HepG2 (cell line): ENCODE measurements around the gene GJA5. TPM values are rescaled to one million over a fixed set of nuclear protein-coding genes. Genes with fewer than 3 reads are reported as not detected.
A peak's percentile ranks its signal among the peaks of the same experiment; 100 is the strongest.

Experiments used
- AGO1 ChIP-seq: fragments of 200-400 bp; formaldehyde crosslinking; IDR thresholded peaks from 2 replicates; pipeline ENCODE4 v1.6.1; 2017; ENCODE audit warnings: mild to moderate bottlenecking, low read depth, low read length, moderate library complexity; ENCODE audit not compliant: poor library complexity, severe bottlenecking
- BORCS8-MEF2B ChIP-seq: sonication (generic); formaldehyde crosslinking; IDR thresholded peaks from 2 replicates; pipeline ENCODE4 v1.8.0; 2022; ENCODE audit warnings: mild to moderate bottlenecking, missing genetic modification reagents
- DPF2 ChIP-seq: sonication (generic); formaldehyde crosslinking; IDR thresholded peaks from 2 replicates; pipeline ENCODE4 v1.4.0; 2020; ENCODE audit warnings: mild to moderate bottlenecking, low read depth, missing genetic modification reagents, borderline replicate concordance
- FOXJ3 ChIP-seq: sonication (generic); formaldehyde crosslinking; IDR thresholded peaks from 2 replicates; pipeline ENCODE4 v1.4.0; 2020; ENCODE audit warnings: missing genetic modification reagents, mild to moderate bottlenecking, borderline replicate concordance
- GLI4 ChIP-seq: sonication (generic); formaldehyde crosslinking; IDR thresholded peaks from 2 replicates; pipeline ENCODE4 v1.5.1; 2020; ENCODE audit warnings: missing genetic modification reagents, mild to moderate bottlenecking, moderate library complexity, borderline replicate concordance
- HINFP ChIP-seq: sonication (generic); formaldehyde crosslinking; IDR thresholded peaks from 2 replicates; pipeline ENCODE4 v1.4.0; 2020; ENCODE audit warnings: low read depth, mild to moderate bottlenecking, missing genetic modification reagents
- NBN ChIP-seq: fragments of 450-650 bp; conservative IDR thresholded peaks from 2 replicates; pipeline ENCODE4 v1.6.1; 2017
- NR2C2 ChIP-seq: sonication (generic); formaldehyde crosslinking; IDR thresholded peaks from 2 replicates; pipeline ENCODE4 v1.4.0; 2020; ENCODE audit warnings: missing genetic modification reagents, mild to moderate bottlenecking, moderate library complexity, borderline replicate concordance
- RFXAP ChIP-seq: sonication (generic); formaldehyde crosslinking; IDR thresholded peaks from 2 replicates; pipeline ENCODE4 v1.4.0; 2020; ENCODE audit warnings: missing genetic modification reagents, borderline replicate concordance
- SP4 ChIP-seq: sonication (generic); formaldehyde crosslinking; IDR thresholded peaks from 2 replicates; pipeline ENCODE4 v1.8.1; 2023; ENCODE audit warnings: mild to moderate bottlenecking, missing genetic modification reagents
- TCF7L2 ChIP-seq: IDR thresholded peaks from 2 replicates; pipeline ENCODE4 v1.6.1; 2011; ENCODE audit warnings: mild to moderate bottlenecking, low read depth, low read length, moderate library complexity
- ZBTB7B ChIP-seq: sonication (generic); formaldehyde crosslinking; IDR thresholded peaks from 2 replicates; pipeline ENCODE4 v1.4.0; 2020; ENCODE audit warnings: missing genetic modification reagents
- ZNF225 ChIP-seq: sonication (generic); formaldehyde crosslinking; IDR thresholded peaks from 2 replicates; pipeline ENCODE4 v1.4.0; 2020; ENCODE audit warnings: mild to moderate bottlenecking, missing genetic modification reagents
- ZNF543 ChIP-seq: sonication (generic); formaldehyde crosslinking; IDR thresholded peaks from 2 replicates; pipeline ENCODE4 v1.4.0; 2020; ENCODE audit warnings: mild to moderate bottlenecking, missing genetic modification reagents
- ZNF629 ChIP-seq: sonication (generic); formaldehyde crosslinking; conservative IDR thresholded peaks from 2 replicates; pipeline ENCODE4 v1.5.0; 2020; ENCODE audit warnings: missing genetic modification reagents
- polyA plus RNA-seq, 8 experiments: library from polyadenylated mRNA; depleted of rRNA in 3 of 8; stranded (reverse) in 7 of 8; unstranded in 1 of 8; fragments of >200 nt; fragmentation: Illumina TruSeq in 4 of 8; extraction: Trizol in 4 of 8; gene quantifications; 2 replicates each; pipeline versions ENCODE4 v1.2.1 to v1.2.3, GENCODE V29; 2011 to 2016; ENCODE audit warnings: low read depth in 4 of 8, missing spikeins in 1 of 8, mixed read lengths in 1 of 8; ENCODE audit not compliant: insufficient read depth in 1 of 8
- total RNA-seq, 5 experiments: library from RNA; depleted of rRNA; stranded (reverse); fragments of >200 nt; fragmentation: Illumina TruSeq; extraction: Trizol; gene quantifications; 2 replicates each; pipeline ENCODE4 v1.2.3, GENCODE V29; 2016; ENCODE audit warnings: low read depth in 1 of 5
- TF ChIP-seq, protein P1 (sequence below): sonication (generic); formaldehyde crosslinking; IDR thresholded peaks from 2 replicates; pipeline ENCODE4 v1.4.0; 2020; ENCODE audit warnings: mild to moderate bottlenecking, missing genetic modification reagents
- TF ChIP-seq, protein P2 (sequence below): sonication (generic); formaldehyde crosslinking; IDR thresholded peaks from 2 replicates; pipeline ENCODE4 v1.4.0; 2020; ENCODE audit warnings: missing genetic modification reagents
- TF ChIP-seq, protein P3 (sequence below): sonication (generic); formaldehyde crosslinking; IDR thresholded peaks from 2 replicates; pipeline ENCODE4 v1.8.1; 2023; ENCODE audit warnings: missing genetic modification reagents, inconsistent platforms, borderline replicate concordance
- TF ChIP-seq, protein P4 (sequence below): sonication (generic); formaldehyde crosslinking; IDR thresholded peaks from 2 replicates; pipeline ENCODE4 v1.5.1; 2020; ENCODE audit warnings: mild to moderate bottlenecking, missing genetic modification reagents

GJA5 gene
- total and polyA plus RNA-seq, 2 of the 13 experiments (the other 11 are each of a cell fraction or from before 2014, with no cell fraction given): not detected

DNA sequence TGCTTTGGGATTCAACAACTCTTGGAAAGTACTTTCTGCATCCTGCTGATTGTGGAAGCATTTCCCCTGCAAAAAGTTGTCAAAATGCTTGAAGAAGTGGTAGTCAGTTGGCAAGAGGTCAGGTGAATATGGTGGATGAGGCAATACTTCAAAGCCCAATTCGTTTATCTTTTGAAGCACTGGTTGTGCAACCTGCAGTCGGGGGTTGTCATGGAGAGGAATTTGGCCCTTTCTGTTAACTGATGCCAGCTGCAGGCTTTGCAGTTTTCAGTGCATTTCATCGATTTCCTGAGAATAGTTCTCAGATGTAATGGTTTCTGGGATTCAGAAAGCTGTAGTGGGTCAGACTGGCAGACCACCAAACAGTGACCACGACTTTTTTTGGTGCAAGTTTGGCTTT is 47.6 kb upstream of the GJA5 start (continued):
- TF ChIP-seq DPF2: peak; percentile 80; the same call in 1 of the 2 replicates
- peak; percentile 90 for TF ChIP-seq TCF7L2
- TF ChIP-seq ZNF629 (CRISPR knock-in tag): no peak
- peak; percentile 73 for TF ChIP-seq NR2C2
- TF ChIP-seq ZNF543: 0 out of 2 replicates have a peak, but pooled peaks have one; percentile 25
- TF ChIP-seq, protein P1, sequence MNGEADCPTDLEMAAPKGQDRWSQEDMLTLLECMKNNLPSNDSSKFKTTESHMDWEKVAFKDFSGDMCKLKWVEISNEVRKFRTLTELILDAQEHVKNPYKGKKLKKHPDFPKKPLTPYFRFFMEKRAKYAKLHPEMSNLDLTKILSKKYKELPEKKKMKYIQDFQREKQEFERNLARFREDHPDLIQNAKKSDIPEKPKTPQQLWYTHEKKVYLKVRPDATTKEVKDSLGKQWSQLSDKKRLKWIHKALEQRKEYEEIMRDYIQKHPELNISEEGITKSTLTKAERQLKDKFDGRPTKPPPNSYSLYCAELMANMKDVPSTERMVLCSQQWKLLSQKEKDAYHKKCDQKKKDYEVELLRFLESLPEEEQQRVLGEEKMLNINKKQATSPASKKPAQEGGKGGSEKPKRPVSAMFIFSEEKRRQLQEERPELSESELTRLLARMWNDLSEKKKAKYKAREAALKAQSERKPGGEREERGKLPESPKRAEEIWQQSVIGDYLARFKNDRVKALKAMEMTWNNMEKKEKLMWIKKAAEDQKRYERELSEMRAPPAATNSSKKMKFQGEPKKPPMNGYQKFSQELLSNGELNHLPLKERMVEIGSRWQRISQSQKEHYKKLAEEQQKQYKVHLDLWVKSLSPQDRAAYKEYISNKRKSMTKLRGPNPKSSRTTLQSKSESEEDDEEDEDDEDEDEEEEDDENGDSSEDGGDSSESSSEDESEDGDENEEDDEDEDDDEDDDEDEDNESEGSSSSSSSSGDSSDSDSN (CRISPR knock-in tag): no peak
- TF ChIP-seq RFXAP (CRISPR knock-in tag): peak; percentile 54; the same call in 1 of the 2 replicates
- TF ChIP-seq, protein P2, sequence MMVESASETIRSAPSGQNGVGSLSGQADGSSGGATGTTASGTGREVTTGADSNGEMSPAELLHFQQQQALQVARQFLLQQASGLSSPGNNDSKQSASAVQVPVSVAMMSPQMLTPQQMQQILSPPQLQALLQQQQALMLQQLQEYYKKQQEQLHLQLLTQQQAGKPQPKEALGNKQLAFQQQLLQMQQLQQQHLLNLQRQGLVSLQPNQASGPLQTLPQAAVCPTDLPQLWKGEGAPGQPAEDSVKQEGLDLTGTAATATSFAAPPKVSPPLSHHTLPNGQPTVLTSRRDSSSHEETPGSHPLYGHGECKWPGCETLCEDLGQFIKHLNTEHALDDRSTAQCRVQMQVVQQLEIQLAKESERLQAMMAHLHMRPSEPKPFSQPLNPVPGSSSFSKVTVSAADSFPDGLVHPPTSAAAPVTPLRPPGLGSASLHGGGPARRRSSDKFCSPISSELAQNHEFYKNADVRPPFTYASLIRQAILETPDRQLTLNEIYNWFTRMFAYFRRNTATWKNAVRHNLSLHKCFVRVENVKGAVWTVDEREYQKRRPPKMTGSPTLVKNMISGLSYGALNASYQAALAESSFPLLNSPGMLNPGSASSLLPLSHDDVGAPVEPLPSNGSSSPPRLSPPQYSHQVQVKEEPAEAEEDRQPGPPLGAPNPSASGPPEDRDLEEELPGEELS: peak; percentile 89
- TF ChIP-seq HINFP (CRISPR knock-in tag): no peak
- TF ChIP-seq NBN: no peak
- TF ChIP-seq ZBTB7B (CRISPR knock-in tag): no peak; the same call in 1 of the 2 replicates
- no peak for TF ChIP-seq AGO1
- no peak for TF ChIP-seq SP4 (CRISPR knock-in tag)
- TF ChIP-seq BORCS8-MEF2B (CRISPR knock-in tag): no peak
- TF ChIP-seq FOXJ3 (CRISPR knock-in tag): peak; percentile 91
- TF ChIP-seq, protein P3, sequence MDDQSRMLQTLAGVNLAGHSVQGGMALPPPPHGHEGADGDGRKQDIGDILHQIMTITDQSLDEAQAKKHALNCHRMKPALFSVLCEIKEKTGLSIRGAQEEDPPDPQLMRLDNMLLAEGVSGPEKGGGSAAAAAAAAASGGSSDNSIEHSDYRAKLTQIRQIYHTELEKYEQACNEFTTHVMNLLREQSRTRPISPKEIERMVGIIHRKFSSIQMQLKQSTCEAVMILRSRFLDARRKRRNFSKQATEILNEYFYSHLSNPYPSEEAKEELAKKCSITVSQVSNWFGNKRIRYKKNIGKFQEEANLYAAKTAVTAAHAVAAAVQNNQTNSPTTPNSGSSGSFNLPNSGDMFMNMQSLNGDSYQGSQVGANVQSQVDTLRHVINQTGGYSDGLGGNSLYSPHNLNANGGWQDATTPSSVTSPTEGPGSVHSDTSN (CRISPR knock-in tag): no peak
- TF ChIP-seq, protein P4, sequence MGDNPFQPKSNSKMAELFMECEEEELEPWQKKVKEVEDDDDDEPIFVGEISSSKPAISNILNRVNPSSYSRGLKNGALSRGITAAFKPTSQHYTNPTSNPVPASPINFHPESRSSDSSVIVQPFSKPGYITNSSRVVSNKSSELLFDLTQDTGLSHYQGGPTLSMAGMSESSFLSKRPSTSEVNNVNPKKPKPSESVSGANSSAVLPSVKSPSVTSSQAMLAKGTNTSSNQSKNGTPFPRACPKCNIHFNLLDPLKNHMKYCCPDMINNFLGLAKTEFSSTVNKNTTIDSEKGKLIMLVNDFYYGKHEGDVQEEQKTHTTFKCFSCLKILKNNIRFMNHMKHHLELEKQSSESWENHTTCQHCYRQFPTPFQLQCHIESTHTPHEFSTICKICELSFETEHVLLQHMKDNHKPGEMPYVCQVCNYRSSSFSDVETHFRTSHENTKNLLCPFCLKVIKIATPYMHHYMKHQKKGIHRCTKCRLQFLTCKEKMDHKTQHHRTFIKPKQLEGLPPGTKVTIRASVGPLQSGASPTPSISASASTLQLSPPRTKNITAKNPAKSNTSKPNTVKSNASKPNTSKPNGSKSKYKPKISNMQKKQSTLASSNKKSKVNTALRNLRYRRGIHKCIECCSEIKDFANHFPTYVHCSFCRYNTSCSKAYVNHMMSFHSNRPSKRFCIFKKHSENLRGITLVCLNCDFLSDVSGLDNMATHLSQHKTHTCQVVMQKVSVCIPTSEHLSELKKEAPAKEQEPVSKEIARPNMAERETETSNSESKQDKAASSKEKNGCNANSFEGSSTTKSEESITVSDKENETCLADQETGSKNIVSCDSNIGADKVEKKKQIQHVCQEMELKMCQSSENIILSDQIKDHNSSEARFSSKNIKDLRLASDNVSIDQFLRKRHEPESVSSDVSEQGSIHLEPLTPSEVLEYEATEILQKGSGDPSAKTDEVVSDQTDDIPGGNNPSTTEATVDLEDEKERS (CRISPR knock-in tag): 0 out of 2 replicates have a peak, but pooled peaks have one; percentile 31
- TF ChIP-seq GLI4 (CRISPR knock-in tag): no peak
- no peak for TF ChIP-seq ZNF225 (CRISPR knock-in tag)
